ENCODE results near the gene TCF4.

DNA sequence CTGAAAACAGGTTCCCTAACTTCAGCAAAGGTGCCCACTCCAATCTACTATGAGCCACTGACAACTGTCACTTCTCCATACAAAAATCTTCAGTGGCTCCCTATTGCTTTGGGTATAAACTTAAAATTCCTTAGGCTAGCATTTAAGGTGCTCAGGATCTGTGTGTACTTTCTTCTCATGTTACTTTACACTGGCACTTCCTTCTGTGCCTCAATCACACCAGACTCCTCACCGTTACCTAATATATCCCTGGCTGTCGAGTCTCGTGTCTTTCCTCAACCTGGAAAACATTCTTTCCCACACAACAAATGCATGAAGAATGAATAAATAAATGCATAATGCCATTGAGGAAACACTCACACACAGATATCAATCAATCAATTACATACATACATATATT lies 101.1 kb downstream of the TCF4 start:
- TF ChIP-seq, protein P1, sequence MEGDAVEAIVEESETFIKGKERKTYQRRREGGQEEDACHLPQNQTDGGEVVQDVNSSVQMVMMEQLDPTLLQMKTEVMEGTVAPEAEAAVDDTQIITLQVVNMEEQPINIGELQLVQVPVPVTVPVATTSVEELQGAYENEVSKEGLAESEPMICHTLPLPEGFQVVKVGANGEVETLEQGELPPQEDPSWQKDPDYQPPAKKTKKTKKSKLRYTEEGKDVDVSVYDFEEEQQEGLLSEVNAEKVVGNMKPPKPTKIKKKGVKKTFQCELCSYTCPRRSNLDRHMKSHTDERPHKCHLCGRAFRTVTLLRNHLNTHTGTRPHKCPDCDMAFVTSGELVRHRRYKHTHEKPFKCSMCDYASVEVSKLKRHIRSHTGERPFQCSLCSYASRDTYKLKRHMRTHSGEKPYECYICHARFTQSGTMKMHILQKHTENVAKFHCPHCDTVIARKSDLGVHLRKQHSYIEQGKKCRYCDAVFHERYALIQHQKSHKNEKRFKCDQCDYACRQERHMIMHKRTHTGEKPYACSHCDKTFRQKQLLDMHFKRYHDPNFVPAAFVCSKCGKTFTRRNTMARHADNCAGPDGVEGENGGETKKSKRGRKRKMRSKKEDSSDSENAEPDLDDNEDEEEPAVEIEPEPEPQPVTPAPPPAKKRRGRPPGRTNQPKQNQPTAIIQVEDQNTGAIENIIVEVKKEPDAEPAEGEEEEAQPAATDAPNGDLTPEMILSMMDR (IDR thresholded peaks at IDR 0.05; ENCODE audit: low read length), result no peak
- TF ChIP-seq EZH2phosphoT487 (IDR thresholded peaks at IDR 0.05; ENCODE audit: low read length) (no peak), EZH2 (optimal IDR thresholded peaks at IDR 0.05; ENCODE audit: low read depth, low read length) (no peak)
